CD4-positive, alpha-beta T cell treated with Interferon gamma for 1 hour (primary cell): ENCODE data around the gene GJB1.
"Not testable (repeated sequence)": the region's sequence is repeated elsewhere in the genome, so short reads cannot be mapped to it uniquely, and the experiment has no call there.

ENCODE experiments used
- DNase-seq: peaks from one replicate; pipeline ENCODE4 v3.0.0-alpha.2; 2020

GJB1 gene

DNA sequence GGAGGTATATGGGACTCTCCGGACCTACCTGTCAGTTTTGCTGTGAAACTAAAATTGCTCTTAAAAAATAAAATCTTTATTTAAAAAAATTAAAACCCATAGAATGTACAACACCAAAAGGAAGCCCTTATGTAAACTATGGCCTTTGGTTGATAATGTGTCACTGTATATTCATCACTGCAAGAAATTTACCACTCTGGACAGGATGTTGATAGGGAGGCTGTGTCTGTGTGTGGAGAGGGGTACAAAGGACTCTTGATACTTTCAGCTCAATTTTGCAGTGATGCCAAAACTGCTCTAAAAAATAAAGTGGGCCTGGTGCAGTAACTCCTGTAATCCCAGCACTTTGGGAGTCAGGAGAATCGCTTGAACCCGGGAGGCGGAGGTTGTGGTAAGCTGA, 33.8 kb downstream of the GJB1 start:
- DNase-seq, result no peak

DNA sequence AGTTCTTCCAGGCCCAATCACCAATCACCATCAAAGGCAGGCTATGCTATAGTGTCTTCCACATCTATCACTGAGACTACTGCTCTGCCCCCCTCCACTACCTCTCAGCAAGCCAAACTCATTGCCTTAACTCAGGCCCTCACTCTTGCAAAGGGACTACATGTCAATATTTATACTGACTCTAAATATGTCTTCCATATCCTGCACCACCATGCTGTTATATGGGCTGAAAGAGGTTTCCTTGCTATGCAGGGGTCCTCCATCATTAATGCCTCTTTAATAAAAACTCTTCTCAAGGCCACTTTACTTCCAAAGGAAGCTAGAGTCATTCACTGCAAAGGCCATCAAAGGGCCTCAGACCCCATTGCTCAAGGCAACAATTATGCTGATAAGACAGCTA, 45.6 kb downstream of the GJB1 start:
- not testable (repeated sequence) for DNase-seq

DNA sequence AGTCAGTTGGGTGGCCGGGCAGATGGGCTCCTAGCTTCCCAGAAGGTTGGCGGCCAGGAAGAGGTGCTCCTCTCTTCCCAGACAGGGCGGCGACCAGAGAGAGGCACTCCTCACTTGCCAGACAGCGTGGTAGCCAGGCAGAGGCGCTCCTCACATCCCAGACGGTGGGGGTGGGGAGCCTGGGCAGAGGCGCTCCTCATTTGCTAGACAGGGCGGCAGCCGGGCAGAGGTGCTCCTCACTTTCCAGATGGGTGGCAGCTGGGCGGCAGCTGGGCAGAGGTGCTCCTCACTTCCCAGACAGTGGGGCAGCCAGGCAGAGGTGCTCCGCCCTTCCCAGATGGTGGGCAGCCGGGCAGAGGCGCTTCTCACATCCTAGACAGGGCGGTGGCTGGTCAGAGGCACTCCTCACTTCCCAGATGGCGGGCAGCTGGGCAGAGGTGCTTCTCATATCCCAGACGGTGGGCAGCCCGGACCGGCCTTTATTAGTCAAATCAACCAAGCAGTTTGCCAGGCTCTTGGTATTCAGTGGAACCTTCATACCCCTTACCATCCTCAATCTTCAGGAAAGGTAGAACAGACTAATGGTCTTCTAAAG, 46.9 kb downstream of the GJB1 start:
- no peak for DNase-seq

DNA sequence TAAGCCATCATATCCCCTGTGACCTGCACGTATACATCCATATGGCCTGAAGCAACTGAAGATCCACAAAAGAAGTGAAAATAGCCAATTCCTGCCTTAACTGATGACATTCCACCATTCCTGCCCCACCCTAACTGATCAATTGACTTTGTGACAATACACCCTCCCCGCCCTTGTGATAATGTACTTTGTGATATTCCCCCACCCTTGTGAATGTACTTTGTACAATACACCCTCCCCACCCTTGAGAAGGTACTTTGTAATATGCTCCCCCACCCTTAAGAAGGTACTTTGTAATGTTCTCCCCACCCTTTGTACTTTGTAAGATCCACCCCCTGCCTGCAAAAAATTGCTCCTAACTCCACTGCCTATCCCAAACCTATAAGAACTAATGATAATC, 49.3 kb downstream of the GJB1 start:
- not testable (repeated sequence) for DNase-seq
